K562 (cell line): ENCODE results near the gene ATP6V0D1. TPM values are rescaled to one million over a fixed set of nuclear protein-coding genes. Genes with fewer than 3 reads are reported as not detected.

ENCODE experiments used
- BRF2 ChIP-seq: IDR thresholded peaks from 3 replicates; pipeline ENCODE4 v1.6.1; 2011; ENCODE audit warnings: borderline replicate concordance, mild to moderate bottlenecking; ENCODE audit not compliant: insufficient read length, insufficient read depth
- ESRRA ChIP-seq: fragments of 450-650 bp; IDR thresholded peaks from 2 replicates; pipeline ENCODE4 v1.6.1; 2014; ENCODE audit warnings: low read depth, mild to moderate bottlenecking, moderate library complexity, borderline replicate concordance
- FOXJ2 ChIP-seq: fragments of 200-800 bp; sonication (Bioruptor generic); IDR thresholded peaks from 2 replicates; pipeline ENCODE4 v1.6.1; 2016; ENCODE audit warnings: missing genetic modification characterization, missing compliant biosample characterization
- FOXM1 ChIP-seq, 2 experiments: fragments of 450-650 bp in 1 of 2; sonication (generic) in 1 of 2; formaldehyde crosslinking in 1 of 2; IDR thresholded peaks; 2 replicates each; pipeline versions ENCODE4 v1.6.1 to v1.9.0; 2017 to 2022; ENCODE audit warnings: low read depth in 2 of 2, mild to moderate bottlenecking in 2 of 2, missing genetic modification reagents in 1 of 2, moderate library complexity in 1 of 2
- GTF3C2 ChIP-seq: IDR thresholded peaks from 3 replicates; pipeline ENCODE4 v1.6.1; 2011; ENCODE audit warnings: borderline replicate concordance, mild to moderate bottlenecking, moderate library complexity; ENCODE audit not compliant: insufficient read length; ENCODE audit errors: extremely low read depth
- HNRNPLL ChIP-seq: fragments of 200-400 bp; formaldehyde crosslinking; IDR thresholded peaks from 2 replicates; pipeline ENCODE4 v1.6.1; 2017; ENCODE audit warnings: low read length, low read depth, mild to moderate bottlenecking; ENCODE audit not compliant: poor library complexity, severe bottlenecking
- IRF2 ChIP-seq: sonication (generic); formaldehyde crosslinking; IDR thresholded peaks from 2 replicates; pipeline ENCODE4 v1.8.1; 2022; ENCODE audit warnings: mild to moderate bottlenecking, missing genetic modification reagents
- L3MBTL2 ChIP-seq: fragments of 450-650 bp; IDR thresholded peaks from 2 replicates; pipeline ENCODE4 v1.6.1; 2016; ENCODE audit warnings: mild to moderate bottlenecking, moderate library complexity
- MLLT1 ChIP-seq, 2 experiments: fragments of 450-650 bp; IDR thresholded peaks; 2 replicates each; pipeline ENCODE4 v1.6.1; 2016
- MXI1 ChIP-seq: IDR thresholded peaks from 2 replicates; pipeline ENCODE4 v1.6.1; 2011; ENCODE audit warnings: low read depth, mild to moderate bottlenecking, improper control_type of control experiment, low read length
- PKNOX1 ChIP-seq: fragments of 450-650 bp; IDR thresholded peaks from 2 replicates; pipeline ENCODE4 v1.6.1; 2016
- POLR3G ChIP-seq: IDR thresholded peaks from 2 replicates; pipeline ENCODE4 v1.6.1; 2011; ENCODE audit not compliant: insufficient read length, insufficient replicate concordance; ENCODE audit errors: extremely low read depth
- SAFB ChIP-seq: fragments of 200-400 bp; formaldehyde crosslinking; IDR thresholded peaks from 2 replicates; pipeline ENCODE4 v1.6.1; 2017; ENCODE audit warnings: low read depth, low read length, borderline replicate concordance
- SIRT6 ChIP-seq: IDR thresholded peaks from one replicate; pipeline ENCODE4 v1.6.1; 2012; ENCODE audit warnings: low read depth, mild to moderate bottlenecking, control low read depth, inconsistent platforms, low read length, moderate library complexity
- TGIF2 ChIP-seq: sonication (generic); formaldehyde crosslinking; IDR thresholded peaks from 2 replicates; pipeline ENCODE4 v1.8.1; 2022; ENCODE audit warnings: mild to moderate bottlenecking, missing genetic modification reagents, moderate library complexity
- ZNF197 ChIP-seq: fragments of 200-800 bp; sonication (Bioruptor generic); IDR thresholded peaks from 2 replicates; pipeline ENCODE4 v1.6.1; 2016; ENCODE audit warnings: low read depth, missing genetic modification characterization, missing compliant biosample characterization
- polyA plus RNA-seq, 8 experiments: library from polyadenylated mRNA; depleted of rRNA in 4 of 8; stranded (reverse) in 5 of 8; unstranded in 3 of 8; fragments of >200 nt; fragmentation: Nextera tagmentation in 2 of 8; fragmentation: Illumina TruSeq in 1 of 8; extraction: Ambion mirVana in 2 of 8; extraction: Trizol in 1 of 8; gene quantifications; 2 replicates each; pipeline versions ENCODE4 v1.2.1 to v1.2.3, GENCODE V29; 2011 to 2014; ENCODE audit warnings: inconsistent platforms in 1 of 8, missing spikeins in 1 of 8
- total RNA-seq, 7 experiments: library from RNA; depleted of rRNA in 6 of 7; stranded (reverse); fragments of >200 nt in 6 of 7; fragmentation: Illumina TruSeq in 2 of 7; extraction: Trizol in 2 of 7; gene quantifications; 2 replicates each; pipeline versions ENCODE4 v1.2.1 to v1.2.3, GENCODE V29; 2011 to 2021; ENCODE audit warnings: low replicate concordance in 1 of 7
- TF ChIP-seq, protein P1 (sequence below): fragments of 450-650 bp; conservative IDR thresholded peaks from 2 replicates; pipeline ENCODE4 v1.6.1; 2016; ENCODE audit warnings: missing genetic modification characterization, low read depth, mild to moderate bottlenecking, missing compliant biosample characterization, moderate library complexity

ATP6V0D1 gene
- total and polyA plus RNA-seq, 9 of the 15 experiments (the other 6 are each of a cell fraction or from before 2014, with no cell fraction given) = 23.2 to 69.7 (median 45.6) TPM

DNA sequence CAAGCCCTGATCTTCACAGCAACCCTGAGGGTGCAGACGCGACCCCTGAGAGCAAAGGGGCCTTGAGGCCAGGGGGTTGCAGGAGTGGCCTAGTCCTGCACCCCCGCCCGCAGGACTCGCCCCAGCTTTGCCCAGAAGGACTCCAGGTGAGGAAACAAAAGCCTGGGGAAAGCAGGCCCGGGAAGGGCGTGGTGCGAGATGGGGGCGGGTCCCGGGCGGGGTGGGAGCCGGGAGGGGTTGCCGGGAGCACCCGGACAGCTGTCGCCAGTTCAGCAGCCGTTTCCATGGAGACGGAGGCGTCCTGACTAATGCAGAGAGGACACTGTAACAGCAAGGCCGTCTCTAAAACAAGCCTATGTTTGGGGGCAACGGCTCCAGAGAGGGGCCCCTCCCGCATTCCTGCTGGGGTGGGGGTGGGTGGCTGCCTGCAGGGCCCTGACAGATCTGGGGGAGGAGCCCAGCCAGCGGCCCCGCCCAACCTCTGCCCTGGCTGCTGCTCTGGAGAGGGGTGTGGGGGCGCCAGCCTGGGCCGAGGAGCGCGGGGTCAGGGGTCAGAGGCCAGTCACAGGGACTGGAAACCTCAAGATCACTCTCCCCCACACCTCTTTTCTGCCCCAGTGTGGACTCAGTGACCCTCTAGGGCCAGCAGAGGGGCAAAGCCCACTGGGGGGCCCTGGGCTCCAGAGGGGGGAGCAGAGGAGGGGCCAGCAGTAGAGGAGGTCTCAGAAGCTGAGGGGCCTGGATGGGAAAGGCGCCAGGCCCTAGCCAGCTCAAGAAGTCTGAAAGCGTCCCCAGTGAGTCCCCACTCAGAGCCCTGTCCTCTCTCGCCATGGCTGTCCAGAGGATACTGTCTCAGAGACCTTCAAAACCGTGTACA, 84.6 kb downstream of the ATP6V0D1 start (continued):
- TF ChIP-seq SAFB (no peak), ZNF197 (CRISPR knock-in tag) (no peak), PKNOX1 (peak; percentile 30; the same call in 1 of the 2 replicates), L3MBTL2 (peak; percentile 19; the same call in 1 of the 2 replicates), FOXJ2 (tag) (peak; percentile 98), MLLT1 (IDR thresholded peaks at IDR 0.05) (no peak), TGIF2 (CRISPR knock-in tag) (no peak), IRF2 (CRISPR knock-in tag) (no peak), HNRNPLL (no peak), GTF3C2 (no peak), POLR3G (no peak), MXI1 (peak; percentile 77), BRF2 (no peak), FOXM1 (IDR thresholded peaks at IDR 0.05; ENCODE audit: low read depth) (no peak), FOXM1 (CRISPR knock-in tag; IDR thresholded peaks at IDR 0.05; ENCODE audit: low read depth) (no peak), ESRRA (no peak), SIRT6 (no peak)
- TF ChIP-seq, protein P1, sequence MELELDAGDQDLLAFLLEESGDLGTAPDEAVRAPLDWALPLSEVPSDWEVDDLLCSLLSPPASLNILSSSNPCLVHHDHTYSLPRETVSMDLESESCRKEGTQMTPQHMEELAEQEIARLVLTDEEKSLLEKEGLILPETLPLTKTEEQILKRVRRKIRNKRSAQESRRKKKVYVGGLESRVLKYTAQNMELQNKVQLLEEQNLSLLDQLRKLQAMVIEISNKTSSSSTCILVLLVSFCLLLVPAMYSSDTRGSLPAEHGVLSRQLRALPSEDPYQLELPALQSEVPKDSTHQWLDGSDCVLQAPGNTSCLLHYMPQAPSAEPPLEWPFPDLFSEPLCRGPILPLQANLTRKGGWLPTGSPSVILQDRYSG = no peak
